H1 (cell line): ENCODE results near the gene CHN2.

ENCODE experiments used
- POLR2A ChIP-seq, 2 experiments: IDR thresholded peaks; 1 replicate in 1 of 2; 2 replicates in 1 of 2; pipeline ENCODE4 v1.6.1; 2011; ENCODE audit warnings: low read depth in 2 of 2, low read length in 2 of 2, mild to moderate bottlenecking in 2 of 2; ENCODE audit errors: control extremely low read depth in 1 of 2
- TF ChIP-seq, protein P1 (sequence below), 3 experiments: IDR thresholded peaks; 1 replicate in 2 of 3; 2 replicates in 1 of 3; pipeline versions ENCODE4 v1.5.1 to v1.6.1; 2011; ENCODE audit warnings: low read length in 3 of 3, mild to moderate bottlenecking in 3 of 3, inconsistent platforms in 2 of 3, low read depth in 1 of 3, moderate library complexity in 1 of 3; ENCODE audit not compliant: insufficient read depth in 1 of 3; ENCODE audit errors: control extremely low read depth in 1 of 3

GRCh38 chr7:29453021-29453420 is 258.4 kb downstream of the CHN2 start:
- no peak for TF ChIP-seq POLR2A (IDR thresholded peaks at IDR 0.05; ENCODE audit: control extremely low read depth in 1 of 2, low read depth in 2 of 2, low read length in 2 of 2)
- TF ChIP-seq, protein P1, sequence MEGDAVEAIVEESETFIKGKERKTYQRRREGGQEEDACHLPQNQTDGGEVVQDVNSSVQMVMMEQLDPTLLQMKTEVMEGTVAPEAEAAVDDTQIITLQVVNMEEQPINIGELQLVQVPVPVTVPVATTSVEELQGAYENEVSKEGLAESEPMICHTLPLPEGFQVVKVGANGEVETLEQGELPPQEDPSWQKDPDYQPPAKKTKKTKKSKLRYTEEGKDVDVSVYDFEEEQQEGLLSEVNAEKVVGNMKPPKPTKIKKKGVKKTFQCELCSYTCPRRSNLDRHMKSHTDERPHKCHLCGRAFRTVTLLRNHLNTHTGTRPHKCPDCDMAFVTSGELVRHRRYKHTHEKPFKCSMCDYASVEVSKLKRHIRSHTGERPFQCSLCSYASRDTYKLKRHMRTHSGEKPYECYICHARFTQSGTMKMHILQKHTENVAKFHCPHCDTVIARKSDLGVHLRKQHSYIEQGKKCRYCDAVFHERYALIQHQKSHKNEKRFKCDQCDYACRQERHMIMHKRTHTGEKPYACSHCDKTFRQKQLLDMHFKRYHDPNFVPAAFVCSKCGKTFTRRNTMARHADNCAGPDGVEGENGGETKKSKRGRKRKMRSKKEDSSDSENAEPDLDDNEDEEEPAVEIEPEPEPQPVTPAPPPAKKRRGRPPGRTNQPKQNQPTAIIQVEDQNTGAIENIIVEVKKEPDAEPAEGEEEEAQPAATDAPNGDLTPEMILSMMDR (IDR thresholded peaks at IDR 0.05; ENCODE audit: control extremely low read depth in 1 of 3, insufficient read depth in 1 of 3, low read depth in 1 of 3, low read length in 3 of 3), result no peak
